Panc1 (cell line): Measurements from ENCODE around the gene BAX.

Source experiments
- POLR2AphosphoS5 ChIP-seq: IDR thresholded peaks from 2 replicates; pipeline ENCODE4 v1.6.1; 2012; ENCODE audit warnings: mild to moderate bottlenecking, low read depth, low read length, moderate library complexity
- TF ChIP-seq, protein P1 (sequence below): fragments of 450-650 bp; IDR thresholded peaks from 2 replicates; pipeline ENCODE4 v1.5.1; 2017; ENCODE audit warnings: mild to moderate bottlenecking

DNA sequence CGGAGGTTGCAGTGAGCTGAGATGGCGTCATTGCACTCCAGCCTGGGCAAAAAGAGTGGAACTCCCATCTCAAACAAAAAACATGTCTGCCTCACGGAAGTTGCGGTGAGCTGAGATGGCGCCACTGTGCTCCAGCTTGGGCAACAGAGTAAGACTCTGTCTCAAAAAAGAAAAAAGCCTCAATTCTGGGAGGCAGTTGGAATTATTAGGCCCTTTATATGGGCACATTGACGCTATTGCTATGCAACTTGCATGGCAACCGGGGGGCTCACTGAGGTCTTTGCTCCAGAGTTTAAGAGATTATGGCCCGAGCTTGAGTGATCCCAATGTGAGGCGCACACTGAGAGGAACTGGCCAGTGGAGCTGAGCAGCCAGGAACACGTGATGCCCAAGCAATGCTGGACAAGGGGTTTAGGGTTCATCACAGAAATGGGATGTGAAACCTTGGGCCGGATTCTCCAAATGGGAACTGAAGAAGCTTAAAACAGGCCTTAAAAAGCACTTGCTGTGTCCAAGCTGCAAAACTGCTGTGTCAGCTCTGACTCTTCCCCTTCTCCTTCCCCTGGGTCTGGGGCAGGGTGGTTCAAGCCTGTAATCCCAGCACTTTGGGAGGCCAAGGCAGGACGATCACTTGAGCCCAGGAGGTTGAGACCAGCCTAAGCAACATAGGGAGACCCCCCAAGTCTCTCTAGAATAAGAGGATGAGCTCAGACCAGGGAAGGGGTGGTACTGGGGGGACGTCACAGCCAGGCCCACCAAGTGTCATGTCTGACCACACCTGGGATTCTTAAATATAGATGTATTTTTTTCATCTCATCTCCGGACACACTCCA, 12.9 kb downstream of the BAX start:
- TF ChIP-seq, protein P1, sequence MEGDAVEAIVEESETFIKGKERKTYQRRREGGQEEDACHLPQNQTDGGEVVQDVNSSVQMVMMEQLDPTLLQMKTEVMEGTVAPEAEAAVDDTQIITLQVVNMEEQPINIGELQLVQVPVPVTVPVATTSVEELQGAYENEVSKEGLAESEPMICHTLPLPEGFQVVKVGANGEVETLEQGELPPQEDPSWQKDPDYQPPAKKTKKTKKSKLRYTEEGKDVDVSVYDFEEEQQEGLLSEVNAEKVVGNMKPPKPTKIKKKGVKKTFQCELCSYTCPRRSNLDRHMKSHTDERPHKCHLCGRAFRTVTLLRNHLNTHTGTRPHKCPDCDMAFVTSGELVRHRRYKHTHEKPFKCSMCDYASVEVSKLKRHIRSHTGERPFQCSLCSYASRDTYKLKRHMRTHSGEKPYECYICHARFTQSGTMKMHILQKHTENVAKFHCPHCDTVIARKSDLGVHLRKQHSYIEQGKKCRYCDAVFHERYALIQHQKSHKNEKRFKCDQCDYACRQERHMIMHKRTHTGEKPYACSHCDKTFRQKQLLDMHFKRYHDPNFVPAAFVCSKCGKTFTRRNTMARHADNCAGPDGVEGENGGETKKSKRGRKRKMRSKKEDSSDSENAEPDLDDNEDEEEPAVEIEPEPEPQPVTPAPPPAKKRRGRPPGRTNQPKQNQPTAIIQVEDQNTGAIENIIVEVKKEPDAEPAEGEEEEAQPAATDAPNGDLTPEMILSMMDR: no peak
- TF ChIP-seq POLR2AphosphoS5: peak; percentile 76; the same call in 1 of the 2 replicates
